HG03520 (cell line): Measurements from ENCODE around the gene SPESP1.
"Not testable (repeated sequence)": the region's sequence is repeated elsewhere in the genome, so short reads cannot be mapped to it uniquely, and the experiment has no call there.

Experiments used
- ATAC-seq: cut with Tn5 transposase; IDR thresholded peaks from one replicate; pipeline ENCODE4 v1.9.1; 2021; ENCODE audit warnings: mild to moderate bottlenecking, moderate library complexity; ENCODE audit not compliant: unreplicated experiment

Gene SPESP1

DNA sequence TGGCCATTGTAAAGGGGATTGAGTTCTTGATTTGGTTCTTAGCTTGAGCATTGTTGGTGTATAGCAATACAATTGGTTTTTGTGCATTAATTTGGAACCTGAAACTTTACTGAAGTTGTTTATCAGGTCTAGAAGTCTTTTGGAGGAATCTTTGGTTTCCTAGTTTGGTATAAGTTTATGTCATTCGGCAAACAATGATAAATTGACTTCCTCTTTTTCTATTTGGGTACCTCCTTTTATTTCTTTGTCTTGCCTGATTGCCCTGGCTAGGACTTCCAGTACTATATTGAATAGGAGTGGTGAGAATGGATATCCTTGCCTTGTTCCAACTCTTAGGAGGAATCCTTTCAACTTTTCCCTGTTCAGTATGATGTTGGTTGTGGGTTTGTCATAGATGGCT is 32.1 kb downstream of the SPESP1 start:
- no peak for ATAC-seq

GRCh38 chr15:68963719-68964118 is 33.4 kb downstream of the SPESP1 start:
- not testable (repeated sequence) for ATAC-seq

- ATAC-seq: no peak
Observed at GRCh38 chr15:68966996-68967395, 36.7 kb downstream of the SPESP1 start.

DNA sequence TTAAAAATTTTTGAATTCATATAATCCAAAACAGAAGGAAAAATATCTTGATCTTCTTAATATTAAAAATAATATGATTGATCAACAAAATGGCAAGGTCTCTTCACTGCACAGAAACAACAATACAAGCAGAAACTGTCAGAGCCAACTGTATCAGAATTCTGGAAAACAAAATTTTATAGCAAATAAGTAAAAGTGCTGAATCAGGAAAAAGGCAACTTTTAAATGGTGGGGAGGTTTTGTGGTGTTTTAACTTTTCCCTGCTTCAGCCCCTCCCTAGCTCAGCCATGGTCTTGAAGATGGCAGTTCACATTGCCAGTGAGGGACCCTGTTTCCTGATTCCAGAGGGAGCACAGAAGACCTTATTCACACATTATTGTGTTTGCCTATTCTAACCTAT is 37.6 kb downstream of the SPESP1 start:
- ATAC-seq: no peak

- no peak for ATAC-seq
Observed at GRCh38 chr15:68969298-68969697, 39.0 kb downstream of the SPESP1 start.

DNA sequence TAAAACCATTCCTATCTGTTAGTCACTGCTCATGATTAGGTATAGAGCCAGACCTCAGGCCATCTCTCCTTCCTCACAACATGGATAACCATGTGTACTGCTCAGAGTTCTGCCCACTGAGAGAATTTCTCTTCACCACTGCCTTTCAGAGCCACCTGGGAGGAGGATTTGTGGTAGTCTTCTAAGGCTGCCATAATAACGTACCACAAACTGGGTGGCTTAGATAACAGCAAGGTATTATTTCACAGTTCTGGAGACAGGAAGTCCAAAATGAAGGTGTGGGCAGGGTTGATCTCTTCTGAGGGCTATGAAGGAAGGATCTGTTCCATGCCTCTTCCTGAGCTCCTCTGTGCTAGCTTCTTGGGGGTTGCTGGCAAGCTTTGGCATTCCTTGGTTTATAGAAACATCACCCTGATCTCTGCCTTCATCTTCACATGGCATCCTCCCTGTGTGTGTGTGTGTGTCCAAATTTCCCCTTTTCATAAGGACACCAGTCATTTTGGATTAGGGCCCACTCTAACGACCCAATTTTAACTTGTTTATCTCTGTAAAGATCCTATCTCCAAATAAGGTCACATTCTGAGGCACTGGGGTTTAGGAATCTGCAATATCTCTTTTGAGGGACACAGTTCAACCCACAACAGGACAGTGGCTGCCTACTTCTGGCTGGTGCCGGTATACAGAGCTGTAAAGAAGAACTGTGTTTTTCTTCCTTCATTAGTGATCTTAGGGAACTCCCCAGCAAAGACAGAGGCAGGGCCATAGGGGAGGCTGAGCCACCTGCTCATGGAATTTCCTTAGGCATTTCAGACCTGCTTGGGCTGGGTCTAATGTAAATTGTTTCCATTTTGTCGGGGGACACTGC is 42.1 kb downstream of the SPESP1 start:
- no peak for ATAC-seq

GRCh38 chr15:68975651-68976160 is 45.4 kb downstream of the SPESP1 start:
- not testable (repeated sequence) for ATAC-seq

DNA sequence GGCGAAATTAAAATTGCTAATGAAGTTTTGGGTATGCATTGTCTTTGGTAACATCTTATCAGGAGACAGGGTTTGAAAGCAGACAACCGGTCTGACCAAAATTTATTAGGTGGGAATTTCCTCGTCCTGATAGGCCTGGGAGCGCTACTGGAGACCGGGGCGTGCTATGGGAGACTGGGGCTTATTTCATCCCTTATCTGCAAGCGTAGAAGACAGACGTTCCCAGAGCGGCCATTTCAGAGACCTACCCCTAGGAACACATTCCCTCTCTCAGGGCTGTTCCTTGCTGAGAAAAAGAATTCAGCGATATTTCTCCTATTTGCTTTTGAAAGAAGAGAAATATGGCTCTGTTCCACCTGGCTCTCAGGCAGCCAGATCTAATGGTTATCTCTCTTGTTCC is 47.1 kb downstream of the SPESP1 start:
- not testable (repeated sequence) for ATAC-seq

DNA sequence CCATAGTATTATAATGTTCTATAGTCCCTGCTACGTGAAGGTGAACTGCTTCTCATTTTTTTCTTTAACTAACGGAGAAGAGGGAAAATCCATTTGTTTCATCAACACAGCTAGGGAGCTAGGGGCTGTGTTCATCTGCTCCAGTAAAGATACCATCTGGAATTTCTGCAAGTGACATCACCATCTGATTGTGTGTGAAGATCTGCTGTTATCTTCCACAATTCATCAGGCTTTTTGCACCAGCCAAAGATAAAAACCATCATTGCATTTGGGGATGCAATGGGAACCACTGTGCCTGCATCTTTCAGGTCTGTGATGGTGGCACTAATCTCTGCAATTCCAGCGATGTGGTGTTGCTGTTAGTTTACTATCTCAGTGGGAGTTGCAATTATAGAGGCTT is 48.7 kb downstream of the SPESP1 start:
- no peak for ATAC-seq

- no peak for ATAC-seq
Observed at GRCh38 chr15:68979816-68980215, 49.5 kb downstream of the SPESP1 start.

- ATAC-seq: no peak
Observed at GRCh38 chr15:68980786-68981185, 50.5 kb downstream of the SPESP1 start.

GRCh38 chr15:68981941-68982340 is 51.6 kb downstream of the SPESP1 start:
- no peak for ATAC-seq

GRCh38 chr15:68982976-68983563 is 52.7 kb downstream of the SPESP1 start:
- no peak for ATAC-seq

DNA sequence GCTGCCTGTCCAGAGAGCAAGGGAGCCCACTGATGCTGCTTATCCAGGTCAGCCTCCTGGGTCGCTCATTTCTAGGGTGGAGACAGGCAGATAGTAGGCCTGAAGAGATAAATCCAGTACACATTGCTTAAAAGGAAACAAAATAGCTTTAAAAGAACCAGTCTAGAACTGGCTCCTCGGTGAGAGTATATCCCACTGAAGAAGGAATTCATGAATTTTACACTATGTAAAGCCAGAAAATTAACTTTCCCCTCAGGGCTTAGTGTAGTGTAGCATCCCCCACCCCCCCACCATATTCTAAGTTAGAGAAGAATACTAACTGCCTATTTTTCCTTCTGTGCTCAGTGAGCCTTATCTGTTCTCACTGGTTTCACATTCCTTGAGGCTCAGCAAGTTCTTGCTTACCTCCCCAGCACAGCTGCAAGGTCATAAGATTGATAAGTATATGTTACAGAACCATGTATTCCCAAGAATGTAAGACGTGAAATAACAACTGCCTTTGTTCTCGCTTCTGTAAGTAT is 53.7 kb downstream of the SPESP1 start:
- ATAC-seq: no peak

DNA sequence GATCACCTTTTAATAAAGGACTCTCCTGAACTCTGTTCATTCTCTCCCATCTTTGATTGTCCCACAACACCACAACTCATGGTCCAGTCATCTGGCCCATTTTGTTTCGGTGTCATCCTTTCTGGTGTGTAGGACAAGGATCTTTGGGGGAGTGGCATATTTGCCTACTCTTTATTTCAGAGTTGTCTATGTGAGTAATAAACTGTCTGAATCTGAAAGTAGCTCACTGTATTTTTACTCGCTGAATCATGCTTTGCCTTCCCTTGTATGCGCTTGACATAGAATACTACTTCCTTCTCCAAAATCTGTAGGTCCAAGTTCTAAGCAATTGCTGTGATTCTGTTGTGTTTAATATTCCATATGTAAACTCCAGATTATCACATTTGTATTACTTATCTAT is 54.3 kb downstream of the SPESP1 start:
- ATAC-seq: no peak

- ATAC-seq: no peak
Observed at GRCh38 chr15:68985361-68985891, 55.1 kb downstream of the SPESP1 start.

GRCh38 chr15:68986322-68986721 is 56.0 kb downstream of the SPESP1 start:
- no peak for ATAC-seq

DNA sequence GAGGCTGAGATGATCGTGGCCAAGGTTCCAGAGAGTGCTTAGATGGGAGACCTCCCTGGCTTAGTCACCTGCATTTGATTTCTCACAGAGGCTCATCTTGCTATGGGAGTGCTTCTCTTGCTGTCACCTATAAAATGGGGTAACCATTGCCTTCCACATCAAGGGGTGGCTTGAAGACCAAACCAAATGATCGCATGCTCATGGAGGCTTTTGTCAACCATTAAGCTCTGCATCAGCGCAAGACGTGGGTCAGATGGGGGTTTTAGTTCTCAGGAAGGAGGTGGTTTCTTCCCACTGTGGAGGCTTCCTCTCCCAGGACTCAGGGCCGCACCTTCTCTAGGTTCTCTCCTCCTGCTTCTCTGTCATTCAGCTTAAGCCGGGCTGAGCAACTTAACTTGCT is 56.8 kb downstream of the SPESP1 start:
- ATAC-seq: no peak

- ATAC-seq: no peak
Observed at GRCh38 chr15:68987676-68988075, 57.4 kb downstream of the SPESP1 start.

GRCh38 chr15:68989541-68990230 is 59.4 kb downstream of the SPESP1 start:
- ATAC-seq: no peak
